Thyroid gland (tissue), 4 donors: ENCODE measurements around the gene RTCB. TPM values are rescaled to one million over a fixed set of nuclear protein-coding genes. Genes with fewer than 3 reads are reported as not detected.
A peak's percentile ranks its signal among the peaks of the same experiment; 100 is the strongest.

ENCODE experiments used
- DNase-seq, 2 donors: peaks; one replicate each; pipeline ENCODE4 v3.0.0-alpha.2; 2019
- H3K27ac ChIP-seq, 3 donors: fragments of 200-600 bp; sonication (generic); 1 replicate in 2 of 3; 2 replicates in 1 of 3; pipeline ENCODE4 v1.5.1; 2016 to 2019; ENCODE audit warnings: mild to moderate bottlenecking in 1 of 3, moderate library complexity in 1 of 3
- H3K27me3 ChIP-seq: fragments of 200-600 bp; sonication (generic); one replicate; pipeline ENCODE4 v1.5.1; 2019
- H3K36me3 ChIP-seq, 2 donors: fragments of 200-600 bp; sonication (generic); one replicate each; pipeline ENCODE4 v1.5.1; 2016 to 2019
- H3K4me1 ChIP-seq, 2 donors: fragments of 200-600 bp; sonication (generic); one replicate each; pipeline ENCODE4 v1.5.1; 2017 to 2019
- H3K4me3 ChIP-seq, 3 donors: fragments of 200-600 bp; sonication (generic); replicated peaks in 1 of 3; 1 replicate in 2 of 3; 2 replicates in 1 of 3; pipeline ENCODE4 v1.5.1; 2016; ENCODE audit warnings: mild to moderate bottlenecking in 1 of 3
- H3K9me3 ChIP-seq: fragments of 200-600 bp; sonication (generic); one replicate; pipeline ENCODE4 v1.5.1; 2017
- CTCF ChIP-seq, 6 experiments: fragments of 200-600 bp in 3 of 6; fragments of 450-650 bp in 3 of 6; sonication (generic) in 3 of 6; IDR thresholded peaks; one replicate each; pipeline ENCODE4 v1.5.1; 2016 to 2019; ENCODE audit warnings: antibody characterized with exemption in 6 of 6, mild to moderate bottlenecking in 2 of 6, inconsistent platforms in 1 of 6, moderate library complexity in 1 of 6
- POLR2A ChIP-seq, 2 donors: fragments of 450-650 bp; IDR thresholded peaks; one replicate each; pipeline ENCODE4 v1.6.1; 2017; ENCODE audit warnings: antibody characterized with exemption in 2 of 2, mild to moderate bottlenecking in 2 of 2, moderate library complexity in 1 of 2
- WGBS, 2 donors: methylation state at CpG; one replicate each; pipeline ENCODE4 v1.1.5; 2017; 5-methylcytosine and 5-hydroxymethylcytosine counted together
- intact Hi-C: fragments of 100-400 bp; cut with DNase I; formaldehyde crosslinking; loops from one replicate; pipeline ENCODE4 v1.15.1; 2023
- small RNA-seq: library from RNA; depleted of rRNA; stranded (forward); fragments of <200 nt; gene quantifications from one replicate; pipeline ENCODE3, GENCODE V24; 2016
- total RNA-seq, 4 donors: library from RNA; depleted of rRNA; stranded (reverse); fragments of >200 nt; gene quantifications; one replicate each; pipeline ENCODE4 v1.2.3, GENCODE V29; 2016

The RTCB gene
- total RNA-seq, 4 donors from 2014 or later: 64.0 to 82.9 (median 77.7) TPM

DNA sequence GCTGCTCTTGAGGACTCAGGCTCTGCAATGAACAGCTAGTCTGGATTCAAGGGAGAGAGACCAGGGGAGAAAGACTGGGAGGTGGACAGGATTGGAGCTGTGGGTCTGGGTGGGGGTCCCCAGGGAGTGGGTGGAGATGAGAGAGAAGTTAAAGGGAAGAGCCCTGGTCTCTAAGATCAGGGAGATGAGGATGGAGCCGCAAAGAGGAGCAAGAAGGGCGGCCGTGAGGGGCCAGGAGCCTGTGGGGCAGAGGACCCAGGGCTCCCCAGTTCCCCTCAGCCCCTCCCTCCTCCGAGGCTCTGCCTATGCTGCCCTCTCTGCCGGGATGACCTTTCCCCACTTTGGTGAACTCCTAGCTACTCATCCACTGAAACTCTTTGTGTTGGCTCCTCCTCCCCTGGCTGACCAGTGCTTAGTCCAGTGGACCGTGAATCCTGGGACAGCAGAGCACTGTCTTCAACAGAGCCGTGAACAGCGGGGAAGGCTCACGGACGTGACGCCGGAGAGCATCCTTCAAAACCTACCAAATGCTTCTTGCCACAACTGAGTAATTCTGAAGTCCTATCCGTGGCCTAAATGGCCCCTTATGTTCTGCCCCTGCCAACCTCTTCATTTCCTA lies 70.8 kb downstream of the RTCB start:
- intact Hi-C loops: no loop called here
- DNase-seq: peak; percentile 75 to 79
- Histone ChIP-seq H3K27ac (peak overlapping the region in 2 of 3 donors; percentile 1 to 79), H3K4me1 (peaks cover 14 to 50% of the 10 kb centered on the region in 2 donors), H3K36me3 (no peaks in the 10 kb centered on the region), H3K9me3 (no peaks in the 10 kb centered on the region), H3K4me3 (no peak overlapping the region), H3K27me3 (no peaks in the 10 kb centered on the region)
- TF ChIP-seq POLR2A (IDR thresholded peaks at IDR 0.05) (no peak), CTCF (IDR thresholded peaks at IDR 0.05) (no peak)
- 19 to 30% methylated on average over 13 of the region's 13 CpGs for WGBS, 2 donors

- TF ChIP-seq CTCF (IDR thresholded peaks at IDR 0.05) (no peak), POLR2A (IDR thresholded peaks at IDR 0.05) (no peak)
- intact Hi-C loops: no loop called here
- Histone ChIP-seq H3K4me1 (peaks cover 18 to 54% of the 10 kb centered on the region in 2 donors), H3K4me3 (no peak overlapping the region), H3K27ac (no peak overlapping the region), H3K27me3 (no peaks in the 10 kb centered on the region), H3K36me3 (no peaks in the 10 kb centered on the region), H3K9me3 (no peaks in the 10 kb centered on the region)
- no peak for DNase-seq
- WGBS, 2 donors: 85 to 93% methylated on average over 11 of the region's 11 CpGs
These were observed 71.6 kb downstream of the RTCB start for GRCh38 chr22:32340411-32340810.

GRCh38 chr22:32339190-32340012 lies 72.6 kb downstream of the RTCB start:
- H3K4me1 ChIP-seq: peaks cover 18 to 54% of the 10 kb centered on the region in 2 donors
- H3K4me3 ChIP-seq: no peak overlapping the region
- H3K27ac ChIP-seq: no peak overlapping the region
- H3K27me3 ChIP-seq: no peaks in the 10 kb centered on the region
- WGBS, 2 donors: 93 to 94% methylated on average over 20 to 23 of the region's 23 CpGs
- DNase-seq: no peak
- intact Hi-C loops: no loop called here
- H3K36me3 ChIP-seq: no peaks in the 10 kb centered on the region
- H3K9me3 ChIP-seq: no peaks in the 10 kb centered on the region
- TF ChIP-seq CTCF (IDR thresholded peaks at IDR 0.05): no peak
- no peak for TF ChIP-seq POLR2A (IDR thresholded peaks at IDR 0.05)

DNA sequence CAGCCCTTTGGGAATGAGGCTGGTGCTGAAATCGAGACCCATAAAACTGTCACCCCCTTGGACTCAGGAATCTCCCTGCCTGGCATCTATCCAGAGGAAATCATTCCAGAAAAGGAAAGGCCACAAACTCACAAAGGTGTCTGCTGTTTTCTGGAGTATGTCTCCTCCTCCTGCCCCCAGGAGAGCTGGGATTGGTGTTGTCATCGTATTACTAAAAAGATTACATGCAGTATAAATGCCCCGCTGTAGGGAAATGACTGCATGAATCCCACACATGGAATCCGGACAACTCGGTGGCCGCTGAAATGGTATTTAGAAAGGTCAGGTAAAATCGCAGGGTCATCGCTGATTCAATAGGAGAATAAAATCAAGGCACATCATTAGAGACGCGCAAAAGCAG lies 73.3 kb downstream of the RTCB start:
- TF ChIP-seq POLR2A (IDR thresholded peaks at IDR 0.05): no peak
- TF ChIP-seq CTCF (IDR thresholded peaks at IDR 0.05): no peak
- WGBS, 2 donors: 81 to 82% methylated on average over 10 of the region's 10 CpGs
- peaks cover 18 to 54% of the 10 kb centered on the region in 2 donors for H3K4me1 ChIP-seq
- H3K4me3 ChIP-seq: no peak overlapping the region
- no peaks in the 10 kb centered on the region for H3K36me3 ChIP-seq
- no peaks in the 10 kb centered on the region for H3K9me3 ChIP-seq
- no peaks in the 10 kb centered on the region for H3K27me3 ChIP-seq
- intact Hi-C loops: no loop called here
- H3K27ac ChIP-seq: peak overlapping the region in 1 of 3 donors; percentile 3
- no peak for DNase-seq

Small RNAs within 50 kb of the gene (small RNA-seq; reads per million reads assigned to genes)
- gene AL021937.2 (not detected), gene IGLVIVOR22-2 (not detected), gene RF02171 (not detected), gene RF02172 (not detected)

Other genes with a start within 250 kb of the RTCB start
- not detected for gene RFPL2, start 207.2 kb downstream of the RTCB start, total RNA-seq
- 1 to 10 TPM in 3 of 4 donors, under 1 TPM in 1; 0.45 to 1.3 (median 1.3) TPM for gene SLC5A4, start 156.9 kb downstream of the RTCB start, total RNA-seq
- gene RFPL3, start 54.4 kb downstream of the RTCB start, total RNA-seq: not detected
- gene BPIFC, start 52.2 kb upstream of the RTCB start, total RNA-seq: not detected
- gene FBXO7, start 62.6 kb upstream of the RTCB start, total RNA-seq: 100 to 1,000 TPM; 197 to 321 (median 253) TPM